HepG2 (cell line): ENCODE measurements around the gene ANKEF1. TPM values are rescaled to one million over a fixed set of nuclear protein-coding genes. Genes with fewer than 3 reads are reported as not detected.

ENCODE experiments used
- ATF3 ChIP-seq: sonication (generic); formaldehyde crosslinking; IDR thresholded peaks from 2 replicates; pipeline ENCODE4 v1.4.0; 2020; ENCODE audit warnings: missing genetic modification reagents
- BRCA1 ChIP-seq: sonication (generic); formaldehyde crosslinking; IDR thresholded peaks from 2 replicates; pipeline ENCODE4 v1.4.0; 2020; ENCODE audit warnings: missing genetic modification reagents
- ELF4 ChIP-seq: sonication (generic); formaldehyde crosslinking; IDR thresholded peaks from 2 replicates; pipeline ENCODE4 v1.5.0; 2020; ENCODE audit warnings: missing genetic modification reagents, mild to moderate bottlenecking, moderate library complexity, borderline replicate concordance
- ESRRA ChIP-seq: sonication (generic); formaldehyde crosslinking; IDR thresholded peaks from 2 replicates; pipeline ENCODE4 v1.5.1; 2020; ENCODE audit warnings: mild to moderate bottlenecking, low read depth, missing genetic modification reagents
- FIP1L1 ChIP-seq: fragments of 200-400 bp; formaldehyde crosslinking; IDR thresholded peaks from 2 replicates; pipeline ENCODE4 v1.6.1; 2018; ENCODE audit warnings: low read depth, mild to moderate bottlenecking, low read length, moderate library complexity, borderline replicate concordance; ENCODE audit not compliant: insufficient read depth
- GZF1 ChIP-seq: sonication (generic); formaldehyde crosslinking; IDR thresholded peaks from 2 replicates; pipeline ENCODE4 v1.5.1; 2020; ENCODE audit warnings: mild to moderate bottlenecking, missing genetic modification reagents
- MAX ChIP-seq: IDR thresholded peaks from 2 replicates; pipeline ENCODE4 v1.6.1; 2012; ENCODE audit warnings: inconsistent platforms
- PRDM15 ChIP-seq: sonication (generic); formaldehyde crosslinking; IDR thresholded peaks from 2 replicates; pipeline ENCODE4 v1.4.0; 2020; ENCODE audit warnings: missing genetic modification reagents
- SMAD3 ChIP-seq: sonication (generic); formaldehyde crosslinking; IDR thresholded peaks from 2 replicates; pipeline ENCODE4 v1.4.0; 2020; ENCODE audit warnings: missing genetic modification reagents
- SMAD9 ChIP-seq: sonication (generic); formaldehyde crosslinking; IDR thresholded peaks from 2 replicates; pipeline ENCODE4 v1.5.1; 2020; ENCODE audit warnings: mild to moderate bottlenecking, missing genetic modification reagents
- SMC3 ChIP-seq: IDR thresholded peaks from 2 replicates; pipeline ENCODE4 v1.6.1; 2011; ENCODE audit warnings: low read length, improper control_type of control experiment
- STAG1 ChIP-seq: sonication (generic); formaldehyde crosslinking; IDR thresholded peaks from 2 replicates; pipeline ENCODE4 v1.4.0; 2020; ENCODE audit warnings: missing genetic modification reagents
- TOE1 ChIP-seq: sonication (generic); formaldehyde crosslinking; IDR thresholded peaks from 2 replicates; pipeline ENCODE4 v1.4.0; 2020; ENCODE audit warnings: mild to moderate bottlenecking, missing genetic modification reagents
- XRCC5 ChIP-seq: fragments of 200-400 bp; formaldehyde crosslinking; optimal IDR thresholded peaks from 2 replicates; pipeline ENCODE3; 2017; ENCODE audit warnings: mild to moderate bottlenecking, low read length
- ZEB1 ChIP-seq: IDR thresholded peaks from 2 replicates; pipeline ENCODE4 v1.6.1; 2012; ENCODE audit warnings: mild to moderate bottlenecking, low read depth, inconsistent platforms; ENCODE audit not compliant: insufficient replicate concordance
- ZNF746 ChIP-seq: sonication (generic); formaldehyde crosslinking; IDR thresholded peaks from 2 replicates; pipeline ENCODE4 v1.8.0; 2022; ENCODE audit warnings: mild to moderate bottlenecking, missing genetic modification reagents
- polyA plus RNA-seq, 8 experiments: library from polyadenylated mRNA; depleted of rRNA in 3 of 8; stranded (reverse) in 7 of 8; unstranded in 1 of 8; fragments of >200 nt; fragmentation: Illumina TruSeq in 4 of 8; extraction: Trizol in 4 of 8; gene quantifications; 2 replicates each; pipeline versions ENCODE4 v1.2.1 to v1.2.3, GENCODE V29; 2011 to 2016; ENCODE audit warnings: low read depth in 4 of 8, missing spikeins in 1 of 8, mixed read lengths in 1 of 8; ENCODE audit not compliant: insufficient read depth in 1 of 8
- total RNA-seq, 5 experiments: library from RNA; depleted of rRNA; stranded (reverse); fragments of >200 nt; fragmentation: Illumina TruSeq; extraction: Trizol; gene quantifications; 2 replicates each; pipeline ENCODE4 v1.2.3, GENCODE V29; 2016; ENCODE audit warnings: low read depth in 1 of 5
- TF ChIP-seq, protein P1 (sequence below): sonication (generic); formaldehyde crosslinking; IDR thresholded peaks from 2 replicates; pipeline ENCODE4 v1.5.1; 2020; ENCODE audit warnings: missing genetic modification reagents, mild to moderate bottlenecking, borderline replicate concordance
- TF ChIP-seq, protein P2 (sequence below), 2 experiments: sonication (generic) in 1 of 2; formaldehyde crosslinking in 1 of 2; IDR thresholded peaks; 2 replicates each; pipeline versions ENCODE4 v1.4.0 to v1.6.1; 2016 to 2020; ENCODE audit warnings: borderline replicate concordance in 1 of 2, low read depth in 1 of 2, mild to moderate bottlenecking in 1 of 2, missing genetic modification reagents in 1 of 2

Gene ANKEF1
- total and polyA plus RNA-seq, 2 of the 13 experiments (the other 11 are each of a cell fraction or from before 2014, with no cell fraction given), result 3.1 to 8.6 TPM

GRCh38 chr20:10077081-10077471 lies 42.3 kb downstream of the ANKEF1 start (continued):
- TF ChIP-seq PRDM15 (CRISPR knock-in tag) (no peak), STAG1 (CRISPR knock-in tag) (0 out of 2 replicates have a peak, but pooled peaks have one; percentile 17), TOE1 (CRISPR knock-in tag) (no peak), XRCC5 (peak; percentile 34), ESRRA (no peak), BRCA1 (CRISPR knock-in tag) (no peak), ATF3 (no peak), FIP1L1 (no peak), SMC3 (peak; percentile 37; the same call in 1 of the 2 replicates), SMAD3 (CRISPR knock-in tag) (no peak), ZNF746 (no peak), ELF4 (CRISPR knock-in tag) (no peak), SMAD9 (CRISPR knock-in tag) (no peak), ZEB1 (peak; percentile 58), GZF1 (CRISPR knock-in tag) (no peak), MAX (no peak)
- TF ChIP-seq, protein P1, sequence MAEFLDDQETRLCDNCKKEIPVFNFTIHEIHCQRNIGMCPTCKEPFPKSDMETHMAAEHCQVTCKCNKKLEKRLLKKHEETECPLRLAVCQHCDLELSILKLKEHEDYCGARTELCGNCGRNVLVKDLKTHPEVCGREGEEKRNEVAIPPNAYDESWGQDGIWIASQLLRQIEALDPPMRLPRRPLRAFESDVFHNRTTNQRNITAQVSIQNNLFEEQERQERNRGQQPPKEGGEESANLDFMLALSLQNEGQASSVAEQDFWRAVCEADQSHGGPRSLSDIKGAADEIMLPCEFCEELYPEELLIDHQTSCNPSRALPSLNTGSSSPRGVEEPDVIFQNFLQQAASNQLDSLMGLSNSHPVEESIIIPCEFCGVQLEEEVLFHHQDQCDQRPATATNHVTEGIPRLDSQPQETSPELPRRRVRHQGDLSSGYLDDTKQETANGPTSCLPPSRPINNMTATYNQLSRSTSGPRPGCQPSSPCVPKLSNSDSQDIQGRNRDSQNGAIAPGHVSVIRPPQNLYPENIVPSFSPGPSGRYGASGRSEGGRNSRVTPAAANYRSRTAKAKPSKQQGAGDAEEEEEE, result no peak
- TF ChIP-seq, protein P2, sequence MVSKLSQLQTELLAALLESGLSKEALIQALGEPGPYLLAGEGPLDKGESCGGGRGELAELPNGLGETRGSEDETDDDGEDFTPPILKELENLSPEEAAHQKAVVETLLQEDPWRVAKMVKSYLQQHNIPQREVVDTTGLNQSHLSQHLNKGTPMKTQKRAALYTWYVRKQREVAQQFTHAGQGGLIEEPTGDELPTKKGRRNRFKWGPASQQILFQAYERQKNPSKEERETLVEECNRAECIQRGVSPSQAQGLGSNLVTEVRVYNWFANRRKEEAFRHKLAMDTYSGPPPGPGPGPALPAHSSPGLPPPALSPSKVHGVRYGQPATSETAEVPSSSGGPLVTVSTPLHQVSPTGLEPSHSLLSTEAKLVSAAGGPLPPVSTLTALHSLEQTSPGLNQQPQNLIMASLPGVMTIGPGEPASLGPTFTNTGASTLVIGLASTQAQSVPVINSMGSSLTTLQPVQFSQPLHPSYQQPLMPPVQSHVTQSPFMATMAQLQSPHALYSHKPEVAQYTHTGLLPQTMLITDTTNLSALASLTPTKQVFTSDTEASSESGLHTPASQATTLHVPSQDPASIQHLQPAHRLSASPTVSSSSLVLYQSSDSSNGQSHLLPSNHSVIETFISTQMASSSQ (IDR thresholded peaks at IDR 0.05; ENCODE audit: low read depth), result no peak
- TF ChIP-seq, protein P2 (CRISPR knock-in tag; IDR thresholded peaks at IDR 0.05; ENCODE audit: borderline replicate concordance), result no peak
